ENCODE measurements around the gene ANKRD37. TPM values are rescaled to one million over a fixed set of nuclear protein-coding genes. Genes with fewer than 3 reads are reported as not detected.

Gene ANKRD37
- total RNA-seq, 1 donor from 2014 or later, result 4.6 TPM

DNA sequence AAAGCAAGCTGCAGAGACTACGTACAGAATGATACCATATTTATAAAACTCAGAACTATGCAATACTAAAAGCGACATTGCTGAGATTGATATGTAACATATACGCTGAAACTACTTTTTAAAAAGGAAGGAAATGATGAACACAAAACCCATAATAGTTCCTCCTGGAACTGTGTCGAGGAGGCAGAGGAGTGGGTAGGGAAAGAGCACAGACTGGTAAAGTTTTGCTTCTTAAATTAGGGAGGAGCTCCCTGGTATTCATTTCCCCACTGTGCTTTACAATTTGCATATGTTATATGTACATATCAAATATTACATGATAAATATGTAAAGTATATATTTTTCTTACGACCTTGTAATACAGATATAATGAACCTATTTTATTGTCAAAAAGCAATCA is 15.2 kb downstream of the ANKRD37 start:
- Mint-ChIP-seq H3K27ac (ENCODE audit: unreplicated experiment) (no peak overlapping the region), H3K36me3 (ENCODE audit: unreplicated experiment) (peaks cover 4% of the 10 kb centered on the region), H3K4me1 (ENCODE audit: low read depth, unreplicated experiment) (no peaks in the 10 kb centered on the region), H3K4me3 (ENCODE audit: unreplicated experiment) (no peak overlapping the region), H3K27me3 (ENCODE audit: unreplicated experiment) (peaks cover 2% of the 10 kb centered on the region), H3K9me3 (ENCODE audit: unreplicated experiment) (no peaks in the 10 kb centered on the region)
- DNase-seq, result no peak
- TF ChIP-seq, protein P1, sequence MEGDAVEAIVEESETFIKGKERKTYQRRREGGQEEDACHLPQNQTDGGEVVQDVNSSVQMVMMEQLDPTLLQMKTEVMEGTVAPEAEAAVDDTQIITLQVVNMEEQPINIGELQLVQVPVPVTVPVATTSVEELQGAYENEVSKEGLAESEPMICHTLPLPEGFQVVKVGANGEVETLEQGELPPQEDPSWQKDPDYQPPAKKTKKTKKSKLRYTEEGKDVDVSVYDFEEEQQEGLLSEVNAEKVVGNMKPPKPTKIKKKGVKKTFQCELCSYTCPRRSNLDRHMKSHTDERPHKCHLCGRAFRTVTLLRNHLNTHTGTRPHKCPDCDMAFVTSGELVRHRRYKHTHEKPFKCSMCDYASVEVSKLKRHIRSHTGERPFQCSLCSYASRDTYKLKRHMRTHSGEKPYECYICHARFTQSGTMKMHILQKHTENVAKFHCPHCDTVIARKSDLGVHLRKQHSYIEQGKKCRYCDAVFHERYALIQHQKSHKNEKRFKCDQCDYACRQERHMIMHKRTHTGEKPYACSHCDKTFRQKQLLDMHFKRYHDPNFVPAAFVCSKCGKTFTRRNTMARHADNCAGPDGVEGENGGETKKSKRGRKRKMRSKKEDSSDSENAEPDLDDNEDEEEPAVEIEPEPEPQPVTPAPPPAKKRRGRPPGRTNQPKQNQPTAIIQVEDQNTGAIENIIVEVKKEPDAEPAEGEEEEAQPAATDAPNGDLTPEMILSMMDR (IDR thresholded peaks at IDR 0.05; ENCODE audit: partially characterized antibody, unreplicated experiment), result no peak

DNA sequence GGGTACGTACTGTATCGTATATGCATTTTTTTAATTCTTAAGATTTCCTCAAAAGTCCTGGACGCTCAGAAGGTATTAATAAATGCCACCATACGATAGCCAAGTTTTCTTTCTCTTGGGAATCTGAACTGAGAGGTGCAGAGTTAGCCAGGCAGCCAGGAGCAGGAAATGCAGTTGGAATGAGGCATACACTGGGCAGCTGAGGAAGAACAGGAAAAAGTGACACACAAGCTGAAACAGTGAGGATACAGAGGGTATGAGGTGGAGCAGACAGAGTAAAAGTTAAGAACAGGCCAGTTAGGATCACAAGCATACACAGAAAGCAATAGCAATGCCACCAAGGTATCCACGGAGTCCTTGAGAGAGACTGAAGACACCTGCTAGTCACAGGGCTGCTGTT is 15.8 kb downstream of the ANKRD37 start:
- no peak for DNase-seq
- H3K36me3 Mint-ChIP-seq (ENCODE audit: unreplicated experiment), result peaks cover 4% of the 10 kb centered on the region
- no peaks in the 10 kb centered on the region for H3K9me3 Mint-ChIP-seq (ENCODE audit: unreplicated experiment)
- H3K27me3 Mint-ChIP-seq (ENCODE audit: unreplicated experiment), result peaks cover 2% of the 10 kb centered on the region
- H3K27ac Mint-ChIP-seq (ENCODE audit: unreplicated experiment), result peak overlapping the region; percentile 74
- no peaks in the 10 kb centered on the region for H3K4me1 Mint-ChIP-seq (ENCODE audit: low read depth, unreplicated experiment)
- no peak overlapping the region for H3K4me3 Mint-ChIP-seq (ENCODE audit: unreplicated experiment)
- TF ChIP-seq, protein P1 (IDR thresholded peaks at IDR 0.05; ENCODE audit: partially characterized antibody, unreplicated experiment), result no peak

DNA sequence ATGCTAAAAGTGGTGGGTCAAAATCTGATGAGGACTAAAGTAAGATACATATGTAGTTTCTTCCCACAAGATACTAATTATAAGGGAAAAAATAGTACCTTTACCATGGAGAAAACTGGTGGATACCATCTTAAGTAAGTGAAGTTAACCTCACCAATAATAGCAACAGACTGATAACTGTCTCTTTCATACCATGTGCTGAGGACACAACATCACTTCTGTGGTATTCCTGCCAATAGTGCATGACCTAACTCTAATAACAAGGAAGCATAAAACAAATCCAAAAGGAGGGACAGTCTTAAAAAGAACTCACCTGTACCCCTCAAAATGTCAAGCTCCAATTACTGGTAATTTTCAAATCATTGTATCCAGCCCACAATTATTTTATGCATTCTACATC is 20.3 kb downstream of the ANKRD37 start:
- TF ChIP-seq, protein P1 (IDR thresholded peaks at IDR 0.05; ENCODE audit: partially characterized antibody, unreplicated experiment), result no peak
- Mint-ChIP-seq H3K4me1 (ENCODE audit: low read depth, unreplicated experiment) (peaks cover 3% of the 10 kb centered on the region), H3K27ac (ENCODE audit: unreplicated experiment) (no peak overlapping the region), H3K9me3 (ENCODE audit: unreplicated experiment) (no peaks in the 10 kb centered on the region), H3K4me3 (ENCODE audit: unreplicated experiment) (no peak overlapping the region), H3K27me3 (ENCODE audit: unreplicated experiment) (peaks cover 2% of the 10 kb centered on the region), H3K36me3 (ENCODE audit: unreplicated experiment) (no peaks in the 10 kb centered on the region)
- DNase-seq, result no peak

DNA sequence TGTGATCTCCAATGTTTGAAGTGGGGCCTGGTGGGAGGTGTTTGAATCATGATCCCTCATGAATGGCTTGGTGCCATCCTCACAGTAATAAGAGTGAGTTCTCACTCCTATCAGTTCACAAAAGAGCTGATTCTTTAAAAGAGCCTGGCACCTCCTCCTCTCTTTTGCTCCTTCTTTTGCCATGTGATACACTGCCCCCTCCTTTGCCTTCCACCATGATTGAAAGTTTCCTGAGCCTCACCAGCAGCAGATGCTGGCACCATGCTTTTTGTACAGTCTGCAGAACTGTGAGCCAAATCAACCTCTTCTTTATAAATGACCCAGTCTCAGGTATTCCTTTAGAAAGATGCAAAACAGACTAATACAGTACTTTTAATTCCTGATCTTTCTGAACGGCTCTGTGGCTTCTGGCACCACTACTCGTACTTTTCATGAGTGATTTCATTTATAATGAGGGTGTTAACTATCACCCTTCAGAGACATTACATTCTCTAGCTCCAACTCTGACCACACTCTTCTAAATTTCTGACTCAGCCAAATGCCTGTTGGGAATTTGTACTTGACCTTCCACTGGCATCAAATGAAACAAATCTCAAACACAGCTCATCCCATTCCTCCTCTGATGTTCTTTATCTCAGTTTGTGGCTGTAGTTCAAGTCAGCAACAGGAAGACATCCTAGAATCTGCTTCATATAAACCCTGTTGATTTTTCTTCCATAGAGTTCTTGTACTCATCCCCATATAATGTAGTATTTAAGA is 24.9 kb downstream of the ANKRD37 start:
- no peaks in the 10 kb centered on the region for H3K36me3 Mint-ChIP-seq (ENCODE audit: unreplicated experiment)
- H3K27ac Mint-ChIP-seq (ENCODE audit: unreplicated experiment), result no peak overlapping the region
- TF ChIP-seq, protein P1 (IDR thresholded peaks at IDR 0.05; ENCODE audit: partially characterized antibody, unreplicated experiment), result no peak
- peaks cover 11% of the 10 kb centered on the region for H3K9me3 Mint-ChIP-seq (ENCODE audit: unreplicated experiment)
- no peak for DNase-seq
- H3K4me3 Mint-ChIP-seq (ENCODE audit: unreplicated experiment), result no peak overlapping the region
- peaks cover 8% of the 10 kb centered on the region for H3K27me3 Mint-ChIP-seq (ENCODE audit: unreplicated experiment)
- H3K4me1 Mint-ChIP-seq (ENCODE audit: low read depth, unreplicated experiment), result peaks cover 8% of the 10 kb centered on the region

DNA sequence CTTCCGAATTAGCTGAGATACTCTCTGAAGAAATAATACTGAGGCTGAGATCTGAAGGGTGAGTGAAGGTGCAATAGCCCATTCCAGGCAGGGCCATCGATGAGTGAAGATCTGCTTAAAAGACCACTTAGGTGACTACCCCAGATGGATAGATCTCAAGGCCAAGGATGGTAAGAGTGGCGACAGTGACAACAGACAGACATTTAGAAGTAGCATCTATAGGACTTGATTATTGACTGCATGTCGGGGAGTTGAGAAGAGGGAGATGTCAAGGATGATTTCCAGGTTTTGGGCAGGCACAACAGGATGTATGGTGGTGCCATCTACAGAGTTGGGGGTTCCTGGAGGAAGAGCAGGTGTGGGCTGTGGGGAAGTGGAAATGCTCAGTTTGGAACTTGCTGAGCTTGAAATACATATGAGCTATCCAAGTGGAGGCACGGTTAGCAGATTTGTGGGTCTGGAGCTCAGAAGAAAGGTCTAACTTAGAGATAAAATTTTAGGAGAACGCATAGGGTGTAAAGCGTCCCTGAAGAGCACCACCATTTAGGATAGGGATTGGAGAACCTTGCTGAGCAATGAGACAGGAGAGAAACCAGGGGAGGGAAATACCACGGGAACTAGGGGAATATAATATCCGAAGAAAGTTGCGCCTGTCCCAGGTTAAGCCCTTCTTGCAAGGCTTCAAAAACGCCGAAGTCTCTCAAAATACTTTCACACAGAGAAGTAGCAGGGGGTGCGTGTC is 28.4 kb downstream of the ANKRD37 start:
- TF ChIP-seq, protein P1 (IDR thresholded peaks at IDR 0.05; ENCODE audit: partially characterized antibody, unreplicated experiment), result no peak
- Mint-ChIP-seq H3K27ac (ENCODE audit: unreplicated experiment) (peak overlapping the region; percentile 79), H3K27me3 (ENCODE audit: unreplicated experiment) (peaks cover 8% of the 10 kb centered on the region), H3K4me1 (ENCODE audit: low read depth, unreplicated experiment) (peaks cover 8% of the 10 kb centered on the region), H3K36me3 (ENCODE audit: unreplicated experiment) (no peaks in the 10 kb centered on the region), H3K9me3 (ENCODE audit: unreplicated experiment) (peaks cover 11% of the 10 kb centered on the region), H3K4me3 (ENCODE audit: unreplicated experiment) (peak overlapping the region; percentile 90)
- DNase-seq, result no peak
